ENCODE measurements around the gene CNOT9.

Gene CNOT9

GRCh38 chr2:218644721-218645120 is 76.1 kb downstream of the CNOT9 start:
- DNase-seq (ENCODE audit: low read depth in 2 of 2) = no peak

DNA sequence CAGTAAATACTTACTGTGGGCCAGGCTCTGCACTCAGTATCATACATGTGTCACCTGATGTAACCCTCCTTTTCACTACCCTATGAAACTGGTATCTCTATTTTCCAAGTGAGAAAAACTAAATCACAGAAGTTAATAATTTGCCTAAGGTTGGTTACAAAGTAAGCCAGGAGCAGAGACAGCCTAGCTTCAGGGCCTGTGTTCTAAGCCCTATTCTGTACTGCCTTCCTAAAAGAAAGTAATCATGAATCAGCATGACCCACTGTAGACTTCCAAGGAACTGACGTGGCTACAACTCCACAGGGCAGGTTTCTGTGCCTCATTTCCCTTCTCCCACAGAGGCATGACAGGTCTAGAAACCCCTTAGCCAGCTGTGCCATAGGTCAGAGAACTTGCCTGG is 76.5 kb downstream of the CNOT9 start:
- DNase-seq (ENCODE audit: low read depth in 2 of 2) = no peak
